NAMALWA (cell line): ENCODE data around the gene CAT.

Source experiments
- DNase-seq: peaks from one replicate; pipeline ENCODE4 v3.0.0-alpha.2; 2015; ENCODE audit warnings: low spot score

Gene CAT

DNA sequence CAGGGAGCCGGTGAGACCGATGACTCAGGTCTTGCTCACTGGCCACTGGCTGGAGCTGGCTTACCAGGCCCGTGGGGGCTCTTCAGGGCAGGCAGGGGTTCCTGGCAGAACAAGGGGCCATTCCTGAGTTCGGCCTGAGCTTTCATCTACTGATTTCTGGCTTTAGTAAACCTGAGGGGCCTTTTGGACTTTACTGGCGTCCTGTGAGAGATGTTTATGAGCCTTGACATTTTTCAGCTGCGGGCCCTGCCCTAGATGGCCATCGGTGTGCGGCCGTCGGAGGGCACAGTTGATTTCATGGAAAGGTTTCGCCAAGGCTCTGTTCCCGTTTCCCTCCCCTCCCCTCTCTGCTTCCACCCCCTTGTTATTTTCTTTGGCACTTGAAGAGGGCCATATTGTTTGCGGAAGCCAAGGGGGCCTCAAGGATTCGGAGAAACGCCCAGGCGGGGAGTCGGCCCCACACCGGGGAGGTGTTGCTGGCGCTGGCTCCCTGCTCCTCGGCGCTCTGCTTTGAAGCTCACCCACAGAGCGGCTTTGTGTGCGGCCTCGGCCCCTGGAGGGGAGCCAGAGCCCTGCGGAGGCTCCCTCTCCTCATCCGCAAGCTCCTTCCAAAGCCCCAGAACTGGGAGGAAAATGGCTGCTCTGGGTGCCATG lies 57.1 kb downstream of the CAT start:
- DNase-seq: no peak

DNA sequence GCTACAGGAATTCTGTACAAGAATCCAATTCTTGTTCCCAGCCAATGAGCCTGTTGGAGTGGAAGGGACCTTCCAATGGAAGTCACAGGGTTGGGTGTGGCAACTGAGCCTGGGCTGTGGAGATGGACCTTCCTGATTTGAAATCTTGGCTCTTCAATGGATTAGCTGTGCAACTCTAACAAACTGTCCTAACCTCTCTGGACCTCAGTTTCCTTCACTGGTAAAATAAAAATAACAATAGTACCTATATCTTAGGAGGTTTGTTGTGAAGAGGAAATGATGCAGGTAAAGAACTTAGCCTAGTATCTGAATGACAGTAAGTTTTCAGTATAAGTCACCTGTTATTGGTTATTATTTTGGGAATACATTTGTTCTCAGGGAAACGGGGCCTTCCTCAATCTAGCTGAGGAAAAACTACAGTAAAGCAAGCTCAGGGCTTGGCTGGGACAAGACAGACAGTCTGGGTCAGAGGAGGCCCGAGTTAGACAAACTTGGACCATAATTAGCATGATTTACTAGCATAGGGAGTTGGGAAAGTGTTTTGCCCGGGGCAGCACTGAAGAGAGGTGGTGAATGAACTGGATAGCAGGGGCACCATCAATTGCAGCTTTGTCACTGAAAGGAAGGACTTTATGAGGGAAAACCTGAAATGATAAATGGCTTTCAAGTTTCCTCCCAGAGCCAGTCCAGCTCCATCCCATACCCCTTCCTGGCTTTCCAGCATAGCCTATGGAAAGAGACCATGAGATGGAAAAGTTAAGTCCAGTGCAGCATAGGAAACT lies 61.2 kb downstream of the CAT start:
- DNase-seq: no peak

DNA sequence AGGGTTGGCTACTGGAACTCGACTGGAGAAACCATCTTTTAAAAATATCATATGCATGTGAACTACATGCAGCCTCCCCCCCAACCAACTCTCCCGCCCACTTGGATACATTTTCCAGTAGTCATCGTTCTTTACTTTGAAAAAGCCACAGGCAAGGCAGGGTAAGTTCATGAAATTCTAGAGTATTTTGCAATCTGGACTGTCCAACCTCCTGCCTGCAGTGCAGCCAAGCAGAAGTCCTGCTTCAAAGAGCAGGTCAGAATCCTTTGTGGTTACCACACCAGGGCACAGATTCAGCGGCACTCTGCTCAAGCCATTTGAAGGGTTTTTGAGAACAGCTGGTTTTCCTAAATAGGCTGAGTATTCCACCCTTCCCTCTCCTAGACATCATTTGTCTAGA lies 62.8 kb downstream of the CAT start:
- DNase-seq: no peak

- DNase-seq: no peak
Observed at GRCh38 chr11:34501949-34502348, 63.2 kb downstream of the CAT start.

DNA sequence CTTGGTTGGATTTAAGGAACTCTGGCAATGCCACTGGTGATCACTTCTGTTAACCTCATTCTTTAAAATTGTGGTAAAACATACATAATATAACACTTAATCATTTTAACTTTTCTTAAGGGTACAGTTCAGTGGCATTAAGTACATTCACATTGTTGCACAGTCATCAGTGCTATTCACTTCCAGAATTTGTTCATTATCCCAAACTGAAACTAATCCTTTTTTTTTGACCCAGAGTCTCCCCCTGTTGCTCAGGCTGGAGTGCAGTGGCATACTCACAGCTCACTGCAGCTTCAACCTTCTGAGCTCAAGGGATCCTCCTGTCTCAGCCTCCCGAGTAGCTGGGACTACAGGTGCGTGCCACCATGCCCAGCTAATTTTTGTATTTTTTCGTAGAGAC lies 64.2 kb downstream of the CAT start:
- DNase-seq: no peak

GRCh38 chr11:34505874-34506273 lies 67.1 kb downstream of the CAT start:
- no peak for DNase-seq

DNA sequence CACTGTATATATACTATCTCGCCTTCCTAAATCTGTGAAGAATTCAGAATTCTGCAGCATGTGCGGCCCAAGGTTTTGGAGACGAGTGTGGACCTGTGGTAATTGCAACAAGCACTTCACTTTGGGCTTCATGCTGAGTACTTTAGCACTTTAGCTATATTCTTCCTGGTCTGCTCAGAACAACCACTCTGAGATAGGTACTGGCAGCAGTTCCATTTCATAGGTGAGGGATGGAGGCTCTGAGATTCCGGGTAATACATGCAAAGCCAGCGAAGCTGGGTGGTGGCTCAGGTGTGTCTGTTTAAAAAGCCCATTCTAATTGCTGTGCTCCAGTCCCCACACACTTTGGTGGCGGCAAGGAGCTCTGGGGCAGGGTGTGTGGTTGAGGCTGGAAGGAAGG lies 68.4 kb downstream of the CAT start:
- no peak for DNase-seq

DNA sequence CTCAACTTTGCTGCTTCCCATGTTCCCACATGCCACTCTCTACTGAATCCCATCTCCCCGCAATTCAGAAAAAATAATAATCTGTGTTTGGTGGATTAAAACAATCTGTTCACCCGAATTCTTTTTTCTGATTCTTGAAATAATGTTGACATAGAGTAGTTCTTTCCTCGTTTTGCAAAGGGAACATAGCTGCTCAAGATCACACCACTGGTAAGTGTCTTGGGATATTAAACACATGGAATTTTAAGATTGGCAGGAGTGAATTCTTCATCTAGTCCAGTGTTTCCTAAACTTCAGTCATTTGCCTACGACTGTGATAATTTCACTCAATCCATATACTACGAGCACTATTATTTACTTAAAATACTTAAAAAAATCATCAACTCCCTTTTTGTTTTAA lies 68.9 kb downstream of the CAT start:
- DNase-seq: no peak

- DNase-seq: peak; percentile 8
Observed at GRCh38 chr11:34508524-34508923, 69.8 kb downstream of the CAT start.

DNA sequence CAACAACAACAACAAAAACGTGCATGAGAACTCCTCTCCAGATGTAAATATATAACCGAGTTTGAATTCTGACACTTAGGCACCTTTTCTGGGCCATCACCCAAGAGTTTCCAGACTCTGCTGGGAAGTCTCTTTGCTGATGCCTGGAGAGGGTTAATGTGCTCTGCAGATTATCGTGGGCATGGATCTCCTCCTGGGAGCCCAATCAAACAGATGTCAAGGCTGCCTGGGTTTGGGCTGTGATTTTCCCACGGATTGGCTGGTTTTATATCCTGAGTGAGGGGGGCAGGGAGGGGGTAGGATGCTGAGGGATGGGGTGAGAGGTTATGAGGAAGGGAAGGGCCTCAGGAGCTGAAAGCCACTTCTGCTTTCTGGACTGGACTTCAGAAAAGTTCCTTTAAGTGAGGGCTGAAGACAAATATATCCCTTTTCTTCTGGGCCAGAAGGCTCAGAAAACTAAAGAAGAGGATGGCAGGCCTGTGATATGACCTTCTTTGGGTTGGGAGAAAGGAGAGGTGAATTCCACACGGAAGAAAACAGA lies 70.7 kb downstream of the CAT start:
- DNase-seq: no peak

DNA sequence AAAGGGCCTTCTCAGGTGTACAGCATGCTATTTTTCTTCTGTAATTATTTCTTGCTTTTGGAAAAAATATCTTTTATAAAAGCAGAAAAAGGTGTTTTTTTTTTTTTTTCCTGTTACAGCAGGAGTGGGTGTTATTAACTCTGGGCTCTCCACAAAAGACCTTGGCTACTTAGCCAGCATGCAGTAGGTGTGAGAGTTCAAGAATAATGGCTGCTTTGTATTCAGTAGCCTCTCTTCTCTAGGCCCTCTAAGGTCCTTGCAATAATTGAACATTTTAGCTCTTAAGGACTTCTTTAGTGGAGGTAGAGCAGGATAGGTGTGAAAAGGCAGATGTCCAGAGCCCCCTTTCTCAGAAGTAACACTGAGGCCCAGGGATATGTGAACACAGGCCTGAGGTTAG lies 71.5 kb downstream of the CAT start:
- no peak for DNase-seq

- DNase-seq: no peak
Observed at GRCh38 chr11:34510673-34511072, 71.9 kb downstream of the CAT start.

DNA sequence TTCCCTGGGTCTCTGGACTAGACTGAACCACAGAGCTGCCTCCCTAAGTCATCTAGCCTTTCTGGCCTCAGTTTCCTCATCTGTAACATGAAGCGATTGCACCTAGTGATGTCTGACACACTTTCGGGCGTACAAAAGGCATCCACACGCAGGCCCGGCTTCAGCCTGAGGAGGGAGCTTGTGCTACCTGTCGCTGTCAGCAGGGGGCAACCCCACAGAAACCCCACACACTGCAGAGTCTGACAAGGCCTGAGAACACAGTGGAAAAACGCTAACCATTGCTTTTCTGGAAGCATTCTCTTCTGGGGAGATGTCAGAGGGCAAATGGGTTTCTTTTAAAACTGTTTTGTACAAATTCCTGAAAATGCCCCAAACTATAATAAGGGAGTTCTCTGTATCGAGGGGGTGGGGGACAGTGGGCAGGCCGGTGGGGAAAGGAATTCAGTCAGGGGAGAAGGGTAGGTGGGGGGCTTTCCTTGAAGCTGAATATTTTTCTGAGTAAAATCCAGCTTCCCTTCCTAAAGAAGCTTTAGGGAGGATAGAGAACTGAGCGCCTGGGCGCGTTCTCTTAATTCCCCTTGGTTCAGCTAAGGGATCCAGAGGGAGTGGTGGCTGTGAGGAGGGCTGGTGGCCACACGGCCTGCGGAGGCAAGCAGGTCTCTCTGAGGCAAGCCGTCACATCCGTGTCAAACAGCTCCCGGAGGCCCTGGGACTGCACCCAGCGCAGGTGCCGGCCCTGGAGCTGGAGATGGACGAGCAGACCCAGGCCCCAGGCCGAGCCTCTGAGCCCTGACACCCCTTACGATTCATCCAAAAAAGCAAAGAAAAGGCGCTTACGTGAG lies 74.3 kb downstream of the CAT start:
- peak; percentile 74 for DNase-seq

DNA sequence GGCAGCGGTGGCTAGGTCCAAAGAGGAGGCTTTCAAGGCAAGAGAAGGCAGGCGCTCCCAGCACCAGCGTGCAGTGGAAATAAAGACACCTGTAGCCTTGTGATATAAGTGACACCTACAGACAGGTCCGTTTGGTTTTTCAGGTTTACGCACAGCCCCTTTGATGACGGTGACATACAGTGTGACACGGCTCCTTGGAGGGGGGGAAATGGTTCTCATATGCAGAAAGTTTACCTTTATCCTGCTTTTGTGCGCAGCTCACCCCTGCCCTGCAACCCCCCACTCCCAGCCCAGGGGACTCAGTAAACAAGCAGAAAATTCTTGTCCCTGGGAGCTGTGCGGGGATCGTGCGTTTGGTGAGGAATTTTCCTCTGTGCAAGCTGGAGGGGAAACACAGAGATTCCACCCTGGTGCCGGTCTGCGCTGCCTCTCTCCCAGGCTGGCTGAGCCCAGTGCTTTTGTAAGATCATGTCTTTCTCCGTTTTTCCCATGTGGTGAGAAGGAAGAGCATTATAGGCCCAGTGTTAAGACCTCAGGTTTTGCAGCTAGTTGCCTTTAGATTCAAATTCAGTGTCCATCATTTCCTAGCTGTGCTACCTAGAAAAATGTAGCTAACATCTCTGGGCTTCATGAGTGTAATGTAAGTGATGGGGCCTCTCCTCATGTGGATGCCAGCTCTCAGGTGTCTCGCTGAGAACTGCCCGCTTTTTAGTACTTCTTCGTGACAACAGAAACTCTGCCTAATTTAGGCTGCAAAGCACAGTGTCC lies 75.1 kb downstream of the CAT start, which contains the start of gene ELF5:
TSS of gene ELF5 (minus strand) at position 113 of the 768 bp plus-strand sequence. CDS start 8,045 bp downstream, outside the sequence.
- no peak for DNase-seq

DNA sequence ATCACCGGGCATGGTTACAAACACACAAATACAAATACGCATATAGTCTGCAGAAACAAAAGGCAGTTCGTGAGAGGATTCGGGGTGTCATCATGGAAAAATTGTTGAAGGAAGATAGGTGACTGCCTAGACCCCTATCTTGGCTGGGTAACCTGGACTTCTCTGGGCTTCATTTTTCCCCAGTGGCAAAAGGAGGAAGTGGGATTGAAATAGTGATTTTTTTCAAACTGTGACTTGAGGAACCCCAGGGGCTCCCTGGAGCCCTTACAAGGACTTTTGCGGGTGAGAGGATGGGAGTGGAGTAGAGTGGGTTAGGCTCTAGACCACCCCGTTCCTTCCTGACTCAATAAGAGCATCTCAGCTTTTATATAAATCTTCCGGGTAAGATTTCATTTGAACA lies 75.9 kb downstream of the CAT start:
- no peak for DNase-seq

- DNase-seq: no peak
Observed at GRCh38 chr11:34516247-34517040, 77.7 kb downstream of the CAT start.

- no peak for DNase-seq
Observed at GRCh38 chr11:34519595-34520235, 81.0 kb downstream of the CAT start.

DNA sequence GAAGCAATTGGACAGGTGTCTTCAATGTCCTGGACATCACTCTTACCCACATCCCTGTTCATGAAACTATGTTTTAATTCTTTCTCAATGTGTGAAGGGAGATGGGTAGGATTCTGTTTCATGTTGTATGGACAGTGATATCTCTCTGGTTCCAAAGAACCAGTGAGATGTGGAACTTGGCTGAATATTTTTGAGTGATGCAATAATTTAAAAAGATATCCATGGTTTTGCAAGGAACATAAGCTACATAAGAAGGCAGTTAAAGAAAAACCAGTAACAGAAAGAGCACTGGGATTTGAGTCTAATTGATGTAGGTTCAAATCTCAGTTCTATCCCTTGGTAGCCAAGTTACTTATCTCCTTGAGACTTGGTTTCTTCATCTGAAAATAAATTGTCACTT lies 82.5 kb downstream of the CAT start:
- no peak for DNase-seq
